ENCODE measurements around the gene RIC8B. TPM values are rescaled to one million over a fixed set of nuclear protein-coding genes. Genes with fewer than 3 reads are reported as not detected.

Gene RIC8B
- total RNA-seq, 1 donor from 2014 or later: 26.5 TPM

DNA sequence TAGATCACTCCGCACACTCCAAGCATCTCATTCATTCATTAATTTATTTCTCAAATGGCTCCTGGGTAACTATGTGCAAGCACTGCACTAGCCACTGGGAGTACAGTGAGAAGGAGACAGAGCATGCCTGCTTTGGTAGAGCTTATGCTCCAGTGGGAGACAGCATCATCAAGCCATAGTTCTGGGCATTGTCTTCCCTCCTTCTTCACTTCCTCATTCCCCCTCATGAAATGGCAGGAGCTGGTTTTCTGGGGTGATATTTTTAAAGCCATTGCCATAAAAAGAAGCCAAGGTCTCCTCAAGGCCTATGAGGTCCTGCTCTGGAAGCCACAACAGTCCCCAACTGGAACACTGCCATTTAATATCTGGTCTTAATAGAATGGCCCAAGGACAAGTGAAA lies 20.2 kb upstream of the RIC8B start:
- ATAC-seq (no peak), DNase-seq (ENCODE audit: missing footprints) (no peak)
- intact Hi-C loops (cut with DNase I): no loop called here

DNA sequence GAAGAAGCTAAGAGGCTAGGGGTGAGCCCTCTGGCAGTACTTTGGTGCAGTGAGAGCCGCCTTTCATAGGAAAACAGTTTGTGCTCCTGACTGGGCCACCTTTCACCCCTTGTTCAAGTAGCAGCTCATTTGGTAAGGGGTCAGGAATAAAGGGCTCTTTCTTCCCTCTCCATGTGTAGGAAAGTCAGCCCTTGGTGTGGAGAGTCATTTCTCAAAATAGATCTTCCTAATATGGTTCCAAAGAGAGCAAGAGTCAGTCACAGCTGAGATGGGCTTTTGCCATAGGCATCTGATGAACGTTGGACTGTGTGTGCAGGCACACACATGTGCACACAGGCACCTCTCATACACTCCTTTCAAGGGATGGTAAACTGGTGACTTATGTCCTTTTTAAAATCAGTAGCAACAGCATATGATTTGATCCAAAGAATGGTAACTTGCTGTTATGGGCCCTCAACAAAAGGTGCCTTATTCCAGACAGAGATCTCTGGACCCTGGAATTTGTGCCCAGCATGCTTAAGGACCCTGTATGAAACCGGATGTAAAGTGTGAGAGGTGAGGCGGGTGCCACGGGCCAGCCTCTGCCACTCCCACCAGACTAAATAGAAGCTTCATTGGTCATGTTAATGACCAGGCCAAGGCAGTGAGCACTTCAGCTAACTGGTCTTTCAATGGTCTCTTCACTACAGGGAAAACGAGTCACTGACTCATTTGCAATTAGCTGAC lies 16.7 kb upstream of the RIC8B start:
- ATAC-seq: peak; percentile 29
- intact Hi-C loops (cut with DNase I): no loop called here
- no peak for DNase-seq (ENCODE audit: missing footprints)

GRCh38 chr12:106758349-106759110 lies 16.0 kb upstream of the RIC8B start:
- intact Hi-C loops (cut with DNase I): no loop called here
- DNase-seq (ENCODE audit: missing footprints): no peak
- peak; percentile 38 for ATAC-seq

DNA sequence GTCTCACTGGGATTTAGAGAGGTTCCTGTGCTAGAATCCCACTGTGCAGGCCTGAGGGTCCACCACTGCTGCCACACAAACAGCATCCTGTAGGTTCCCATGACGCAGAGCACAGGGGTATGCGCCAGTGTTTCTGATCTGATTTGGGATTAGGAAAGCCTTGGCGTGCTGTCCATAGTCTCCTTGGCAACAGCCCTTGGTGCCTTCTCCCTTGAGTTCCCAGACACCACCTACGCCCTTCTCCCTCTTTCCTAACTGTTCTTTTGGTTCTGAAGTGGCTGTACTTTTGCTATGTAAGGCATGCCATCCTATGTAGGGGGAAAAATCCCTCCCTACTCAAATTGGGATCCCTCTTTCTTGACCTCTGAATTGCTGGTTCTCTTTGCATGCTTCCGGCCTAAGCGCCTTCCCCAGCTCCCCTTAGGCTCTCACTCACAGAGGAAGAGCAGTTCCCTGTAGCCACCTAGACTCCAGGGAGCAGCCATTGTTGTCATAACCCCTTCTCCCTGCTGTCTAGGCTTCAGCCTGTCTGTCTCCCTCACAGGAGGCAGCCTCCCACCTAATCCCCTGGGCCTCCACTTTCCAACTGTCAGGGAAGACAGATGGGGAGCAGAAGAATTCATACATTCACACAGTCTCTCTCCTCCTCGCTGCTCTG lies 14.8 kb upstream of the RIC8B start:
- intact Hi-C loops (cut with DNase I): no loop called here
- ATAC-seq: peak; percentile 11
- no peak for DNase-seq (ENCODE audit: missing footprints)

DNA sequence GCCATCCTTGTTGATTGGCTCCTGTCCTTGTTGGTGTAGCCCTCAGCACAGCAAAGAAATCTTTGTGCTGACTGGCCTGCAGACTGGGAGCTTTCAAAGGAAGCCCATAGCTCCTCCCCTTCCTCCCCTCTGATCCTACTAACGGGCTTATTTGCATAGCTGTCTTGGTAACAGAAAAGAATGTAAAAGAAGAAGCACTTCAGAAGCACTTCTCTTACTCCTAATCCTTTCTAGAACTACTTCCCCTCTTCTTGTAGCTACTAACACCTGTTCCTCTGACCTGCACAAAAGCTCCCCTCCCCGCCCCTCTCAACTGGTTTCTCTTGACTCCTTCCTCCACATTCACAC lies 14.3 kb upstream of the RIC8B start:
- ATAC-seq: no peak
- intact Hi-C loops (cut with DNase I): no loop called here
- no peak for DNase-seq (ENCODE audit: missing footprints)

DNA sequence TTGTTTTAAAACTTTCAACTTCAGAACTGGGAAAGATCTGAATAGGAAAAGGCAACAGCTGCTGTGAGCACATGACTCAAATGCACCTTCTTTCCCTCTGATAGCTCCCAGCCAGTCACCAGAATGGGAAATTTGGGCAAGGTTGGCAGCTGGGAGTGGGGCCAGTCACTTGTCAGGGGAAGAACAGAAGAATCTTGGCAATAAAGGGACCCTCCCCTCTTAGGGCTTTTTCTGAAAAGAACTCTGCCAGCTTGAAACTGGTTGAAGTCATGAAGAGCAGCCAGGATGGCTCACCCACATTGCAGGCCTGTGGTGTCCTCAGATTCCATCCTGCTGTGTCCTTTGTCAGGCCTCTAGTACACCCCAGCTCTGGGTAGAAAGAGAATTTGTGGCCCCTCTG lies 10.3 kb upstream of the RIC8B start:
- no peak for DNase-seq (ENCODE audit: missing footprints)
- ATAC-seq: no peak
- intact Hi-C loops (cut with DNase I): no loop called here

GRCh38 chr12:106764738-106765137 lies 9.7 kb upstream of the RIC8B start:
- DNase-seq (ENCODE audit: missing footprints) (peak; percentile 68), ATAC-seq (peak; percentile 66)
- intact Hi-C loops (cut with DNase I): no loop called here

- DNase-seq (ENCODE audit: missing footprints) (peak; percentile 68), ATAC-seq (peak; percentile 66)
- intact Hi-C loops (cut with DNase I): no loop called here
These were observed 8.1 kb upstream of the RIC8B start for GRCh38 chr12:106766393-106766826.

DNA sequence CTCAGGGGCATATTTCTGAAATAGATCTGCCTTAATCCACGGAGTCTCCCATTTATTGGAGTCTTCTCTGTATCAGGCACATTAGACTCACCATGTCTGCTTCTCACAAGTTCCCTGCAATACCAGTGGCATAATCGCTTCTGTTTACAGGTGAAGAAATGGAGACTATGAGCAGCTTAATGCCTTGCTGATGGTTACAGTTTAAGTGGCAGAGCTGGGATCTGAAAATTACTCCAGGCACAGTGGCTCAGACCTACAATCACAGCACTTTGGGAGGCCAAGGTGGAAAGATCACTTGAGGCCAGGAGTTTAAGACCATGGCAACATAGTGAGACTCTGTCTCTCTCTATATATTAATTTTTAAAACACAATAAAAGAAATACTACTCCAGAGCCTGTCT lies 7.3 kb upstream of the RIC8B start:
- ATAC-seq: no peak
- intact Hi-C loops (cut with DNase I): no loop called here

GRCh38 chr12:106767954-106768822 lies 6.3 kb upstream of the RIC8B start:
- intact Hi-C loops (cut with DNase I): no loop called here
- DNase-seq (ENCODE audit: missing footprints): no peak
- ATAC-seq: no peak

More for the DNA sequence above, 7.3 kb upstream of the RIC8B start:
- DNase-seq (ENCODE audit: missing footprints): no peak

DNA sequence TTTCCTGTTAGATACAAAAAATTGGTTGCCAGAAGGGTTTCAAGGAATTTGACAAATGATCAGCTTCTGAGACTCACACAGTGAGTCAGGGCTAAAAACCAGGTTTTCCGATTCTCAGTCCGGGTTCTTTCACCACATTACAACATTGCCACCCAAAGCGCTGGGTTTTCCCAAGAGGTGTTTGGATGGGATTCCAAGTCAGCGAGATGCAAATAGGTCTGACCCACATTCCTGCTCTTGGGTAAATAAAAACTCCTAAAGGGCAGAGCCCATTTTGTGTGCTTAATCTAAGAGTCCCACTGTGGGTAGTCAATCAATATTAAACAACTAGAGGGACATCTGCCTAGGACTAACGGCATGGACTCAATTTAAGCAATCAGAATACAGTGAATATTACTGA lies 5.4 kb upstream of the RIC8B start:
- DNase-seq (ENCODE audit: missing footprints) (no peak), ATAC-seq (no peak)
- intact Hi-C loops (cut with DNase I): no loop called here

DNA sequence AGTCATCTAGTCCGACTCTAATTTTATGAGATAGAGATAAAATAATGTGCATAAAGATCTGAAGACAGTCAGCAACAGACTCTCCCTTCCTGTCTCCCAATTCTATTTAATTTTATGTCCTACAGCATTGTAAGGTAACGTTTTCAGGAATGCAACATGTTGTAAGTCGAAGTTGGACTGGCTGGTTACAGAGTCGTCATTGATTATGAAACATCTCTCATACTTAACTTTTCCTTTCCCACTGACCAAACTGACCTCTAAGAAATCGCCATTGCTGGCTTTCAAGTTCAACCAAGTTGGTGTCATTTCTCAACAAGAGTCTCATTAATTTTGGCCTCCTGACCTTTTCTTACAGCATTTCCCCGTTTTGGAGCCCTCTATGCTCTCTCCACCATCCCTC lies 4.9 kb upstream of the RIC8B start:
- intact Hi-C loops (cut with DNase I): no loop called here
- ATAC-seq (no peak), DNase-seq (ENCODE audit: missing footprints) (no peak)

DNA sequence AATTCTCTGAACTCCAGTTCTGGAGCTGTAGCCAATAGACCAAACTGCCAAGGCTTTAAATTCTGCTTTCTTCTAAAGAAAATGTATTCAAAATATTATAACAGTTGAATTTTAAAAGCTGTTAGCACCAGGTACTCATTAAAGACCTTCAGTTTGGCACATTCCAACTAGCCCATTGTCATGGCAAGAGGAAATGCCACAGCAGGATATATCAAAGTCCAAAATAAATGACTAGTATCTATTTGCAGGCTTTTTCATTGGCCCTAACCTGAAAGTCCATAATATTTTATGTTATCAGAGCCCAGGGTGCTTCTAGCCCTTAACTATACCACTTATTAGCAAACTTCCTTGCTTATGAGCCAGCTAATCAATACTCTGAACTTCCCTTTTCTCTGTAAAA lies 3.1 kb upstream of the RIC8B start:
- ATAC-seq: no peak
- intact Hi-C loops (cut with DNase I): no loop called here
- DNase-seq (ENCODE audit: missing footprints): no peak

GRCh38 chr12:106773286-106774004 lies 1.0 kb upstream of the RIC8B start:
- ATAC-seq (no peak), DNase-seq (ENCODE audit: missing footprints) (no peak)
- intact Hi-C loops (cut with DNase I): loop anchor here (2.0 kb wide), 1 partner anchor 67 kb away; no protein-coding TSS in a partner anchor

DNA sequence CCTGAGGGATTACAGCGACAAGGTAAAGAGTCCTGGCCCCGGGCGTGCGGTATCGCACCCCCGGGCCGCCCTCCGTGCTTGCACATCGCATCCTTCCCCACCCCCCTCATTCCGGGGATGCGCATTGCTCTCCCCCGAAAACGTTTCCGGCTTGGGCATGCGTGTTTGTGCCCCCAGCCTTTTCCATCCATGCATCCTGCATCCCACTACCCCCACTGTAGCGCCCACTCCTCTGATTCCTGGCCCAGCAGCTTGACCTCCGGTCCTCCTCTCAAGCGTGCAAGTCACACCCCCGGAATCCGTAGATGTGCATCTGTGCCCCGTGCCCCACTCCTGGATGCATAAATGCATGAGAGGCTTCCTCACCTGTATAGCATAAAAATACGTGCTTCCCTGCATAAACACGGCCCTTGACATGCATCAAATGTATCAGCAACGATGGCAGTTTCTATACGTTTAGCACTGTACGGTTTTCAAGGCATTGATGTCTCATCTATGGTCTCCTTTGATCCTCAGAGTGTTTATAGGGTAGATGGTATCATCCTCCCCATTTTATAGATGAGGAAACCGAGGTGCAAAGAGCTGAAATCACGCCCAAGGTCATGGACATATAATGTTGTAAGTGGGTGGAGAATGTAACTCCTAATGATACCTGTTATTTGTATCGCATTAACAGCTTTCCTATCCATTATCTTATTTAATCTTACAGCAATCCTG lies 484 bp downstream of the RIC8B start:
- no peak for ATAC-seq
- DNase-seq (ENCODE audit: missing footprints): no peak
- intact Hi-C loops (cut with DNase I): loop anchor here (2.0 kb wide), 1 partner anchor 66 kb away; no protein-coding TSS in a partner anchor

- intact Hi-C loops (cut with DNase I): no loop called here
- DNase-seq (ENCODE audit: missing footprints): no peak
- ATAC-seq: no peak
These were observed 2.4 kb downstream of the RIC8B start for GRCh38 chr12:106776897-106777296.

DNA sequence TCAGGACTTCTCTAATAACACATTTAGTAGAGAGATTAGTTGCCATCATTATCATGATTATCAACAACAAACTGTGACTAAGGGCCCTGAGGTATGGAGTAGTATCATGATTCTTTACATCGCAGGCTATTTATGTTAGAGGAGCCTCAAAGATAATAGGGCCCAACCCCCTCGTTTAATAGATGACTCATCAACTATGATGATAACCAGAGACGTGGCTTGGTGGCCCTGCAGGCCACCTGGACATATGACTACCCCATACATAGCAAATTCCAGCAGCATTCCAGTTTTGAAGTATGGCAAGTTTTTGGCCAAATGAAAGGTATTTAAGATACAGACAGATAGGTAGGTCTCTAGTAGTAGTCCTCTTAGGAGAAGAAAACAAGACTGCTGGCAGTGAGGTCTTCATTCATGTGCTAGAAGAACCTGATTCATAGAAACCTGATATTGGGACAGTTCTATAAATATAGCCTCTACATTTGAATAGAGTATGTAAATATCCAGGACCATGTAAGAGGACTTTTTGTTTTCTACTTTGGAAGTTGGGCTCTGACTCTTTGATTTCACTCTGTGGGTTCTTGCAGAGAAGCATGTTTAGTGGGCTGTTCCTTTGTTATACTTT lies 5.6 kb downstream of the RIC8B start:
- intact Hi-C loops (cut with DNase I): no loop called here
- ATAC-seq: no peak
- DNase-seq (ENCODE audit: missing footprints): no peak
